GM12875 (cell line): ENCODE data around the gene SDCCAG8.

ENCODE experiments used
- H3K4me3 ChIP-seq: one replicate; pipeline ENCODE4 v1.5.1; 2011; ENCODE audit warnings: low read depth, low read length, control low read depth
- TF ChIP-seq, protein P1 (sequence below): IDR thresholded peaks from 2 replicates; pipeline ENCODE4 v1.5.1; 2011; ENCODE audit warnings: low read depth, mild to moderate bottlenecking, control low read depth, inconsistent platforms, low read length, moderate library complexity, borderline replicate concordance; ENCODE audit not compliant: insufficient read depth

Gene SDCCAG8

GRCh38 chr1:243428084-243428483 lies 172.2 kb downstream of the SDCCAG8 start:
- H3K4me3 ChIP-seq = no peak overlapping the region
- TF ChIP-seq, protein P1, sequence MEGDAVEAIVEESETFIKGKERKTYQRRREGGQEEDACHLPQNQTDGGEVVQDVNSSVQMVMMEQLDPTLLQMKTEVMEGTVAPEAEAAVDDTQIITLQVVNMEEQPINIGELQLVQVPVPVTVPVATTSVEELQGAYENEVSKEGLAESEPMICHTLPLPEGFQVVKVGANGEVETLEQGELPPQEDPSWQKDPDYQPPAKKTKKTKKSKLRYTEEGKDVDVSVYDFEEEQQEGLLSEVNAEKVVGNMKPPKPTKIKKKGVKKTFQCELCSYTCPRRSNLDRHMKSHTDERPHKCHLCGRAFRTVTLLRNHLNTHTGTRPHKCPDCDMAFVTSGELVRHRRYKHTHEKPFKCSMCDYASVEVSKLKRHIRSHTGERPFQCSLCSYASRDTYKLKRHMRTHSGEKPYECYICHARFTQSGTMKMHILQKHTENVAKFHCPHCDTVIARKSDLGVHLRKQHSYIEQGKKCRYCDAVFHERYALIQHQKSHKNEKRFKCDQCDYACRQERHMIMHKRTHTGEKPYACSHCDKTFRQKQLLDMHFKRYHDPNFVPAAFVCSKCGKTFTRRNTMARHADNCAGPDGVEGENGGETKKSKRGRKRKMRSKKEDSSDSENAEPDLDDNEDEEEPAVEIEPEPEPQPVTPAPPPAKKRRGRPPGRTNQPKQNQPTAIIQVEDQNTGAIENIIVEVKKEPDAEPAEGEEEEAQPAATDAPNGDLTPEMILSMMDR = no peak

- TF ChIP-seq, protein P1 = no peak
- no peak overlapping the region for H3K4me3 ChIP-seq
Observed at GRCh38 chr1:243428617-243429342, 172.9 kb downstream of the SDCCAG8 start.

GRCh38 chr1:243431591-243431990 lies 175.8 kb downstream of the SDCCAG8 start:
- TF ChIP-seq, protein P1 = no peak
- no peak overlapping the region for H3K4me3 ChIP-seq

DNA sequence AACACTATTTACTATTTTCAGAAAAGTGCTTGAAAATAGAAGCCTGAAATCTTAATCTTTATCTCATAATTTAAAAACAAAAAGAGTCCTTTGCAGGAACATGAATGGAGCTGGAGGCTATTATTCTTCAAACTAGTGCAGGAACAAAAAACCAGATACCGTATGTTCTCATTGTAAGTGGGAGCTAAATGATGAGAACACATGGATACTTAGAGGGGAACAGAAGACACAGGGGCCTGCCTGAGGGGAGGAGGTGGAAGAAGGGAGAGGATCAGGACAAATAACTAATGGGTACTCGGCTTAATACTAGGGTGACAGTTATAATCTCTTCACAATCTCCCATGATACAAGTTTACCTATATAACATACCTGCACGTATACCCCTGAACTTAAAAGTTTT lies 176.3 kb downstream of the SDCCAG8 start:
- TF ChIP-seq, protein P1 = no peak
- no peak overlapping the region for H3K4me3 ChIP-seq

GRCh38 chr1:243433737-243434370 lies 178.0 kb downstream of the SDCCAG8 start:
- no peak overlapping the region for H3K4me3 ChIP-seq
- TF ChIP-seq, protein P1 = no peak

DNA sequence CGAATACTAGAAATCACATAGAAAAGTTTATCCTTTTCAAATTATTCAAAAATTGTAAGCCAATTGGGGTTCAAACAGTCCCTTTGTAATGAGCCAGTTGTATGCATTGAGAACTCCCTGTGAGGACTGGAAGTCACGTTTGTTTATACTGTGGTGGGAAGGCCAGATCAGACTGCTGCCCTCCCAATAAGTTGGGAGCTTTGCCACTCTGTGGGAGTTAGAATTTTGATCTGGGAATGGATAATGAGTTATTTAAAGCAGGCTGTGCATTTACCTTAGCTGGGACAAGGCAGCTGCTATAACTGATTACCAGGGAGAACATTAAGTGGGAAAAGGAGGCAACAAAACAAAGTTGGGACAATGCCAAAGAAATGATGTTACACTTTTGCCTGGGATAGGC lies 178.8 kb downstream of the SDCCAG8 start:
- TF ChIP-seq, protein P1 = no peak

GRCh38 chr1:243435836-243436235 lies 180.0 kb downstream of the SDCCAG8 start:
- no peak overlapping the region for H3K4me3 ChIP-seq
- TF ChIP-seq, protein P1 = no peak

More for the DNA sequence above, 178.8 kb downstream of the SDCCAG8 start:
- H3K4me3 ChIP-seq = no peak overlapping the region
